GM19467 (cell line): ENCODE measurements around the gene AP2A2.

Experiments
- ATAC-seq: cut with Tn5 transposase; IDR thresholded peaks from one replicate; pipeline ENCODE4 v1.9.1; 2021; ENCODE audit warnings: mild to moderate bottlenecking, moderate library complexity; ENCODE audit not compliant: unreplicated experiment

Gene AP2A2

DNA sequence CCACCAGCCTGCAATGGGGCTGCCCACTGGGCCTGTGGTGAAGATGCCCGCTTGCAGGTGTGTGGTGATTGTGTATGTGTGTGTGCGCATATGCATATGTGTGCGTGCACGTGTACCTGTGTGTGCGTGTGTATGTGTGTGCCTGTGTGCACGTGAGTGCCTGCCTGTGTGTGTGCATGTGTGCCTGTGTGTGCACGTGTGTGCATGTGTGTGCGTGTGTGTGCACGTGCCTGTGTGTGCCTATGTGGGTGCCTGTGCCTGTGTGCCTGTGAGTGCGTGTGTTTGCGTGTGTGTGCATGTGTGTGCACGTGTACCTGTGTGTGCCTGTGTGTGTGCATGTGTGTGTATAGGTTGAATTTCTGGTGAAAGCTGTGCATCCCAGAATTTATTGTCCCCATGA, 113.3 kb downstream of the AP2A2 start:
- no peak for ATAC-seq

DNA sequence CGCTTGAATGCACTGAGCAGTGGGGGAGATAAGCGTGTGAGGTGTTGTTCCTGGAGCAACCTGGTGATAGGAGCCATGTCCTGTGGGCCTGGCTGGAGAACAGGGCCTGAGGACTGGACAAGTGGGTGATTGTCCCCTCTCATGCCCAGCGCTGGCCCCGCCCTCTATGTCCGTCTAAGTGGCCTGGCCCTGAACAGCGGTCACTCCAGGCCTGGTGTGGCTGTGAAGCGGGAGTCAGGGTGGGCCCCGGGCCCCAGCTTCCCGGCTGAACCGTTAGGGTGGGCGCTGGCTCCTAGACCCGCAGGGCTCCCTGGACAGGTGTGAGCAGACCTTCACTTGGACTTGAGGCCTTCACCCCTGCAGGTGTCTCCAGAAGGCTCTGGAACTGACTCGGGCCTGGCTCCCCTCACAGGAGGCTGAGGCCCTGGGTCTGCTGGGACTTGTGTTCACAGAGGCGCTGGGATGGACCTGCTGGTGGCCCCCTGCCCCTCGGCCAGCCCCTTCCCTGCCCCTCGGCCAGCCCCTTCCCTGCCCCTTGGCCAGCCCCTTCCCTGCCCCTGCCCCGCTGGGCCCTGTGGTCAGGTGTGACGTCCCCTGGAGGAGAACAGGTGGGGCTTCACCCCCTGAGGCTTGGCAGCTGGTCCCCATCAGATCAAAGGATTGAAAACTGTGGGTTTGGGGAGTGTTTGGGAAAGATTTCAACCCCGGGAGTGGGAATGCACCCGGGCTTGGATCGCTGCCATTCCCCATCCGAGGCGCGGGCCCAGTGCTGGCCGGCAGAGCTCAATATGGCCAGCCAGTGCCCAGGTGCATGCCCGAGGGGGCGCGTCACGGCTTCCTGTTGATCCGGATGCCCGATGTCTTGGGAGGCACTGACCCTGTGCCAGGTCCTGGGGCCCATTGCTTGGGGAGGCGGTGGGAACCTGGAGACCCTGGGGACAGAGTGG, 114.1 kb downstream of the AP2A2 start:
- ATAC-seq = no peak

DNA sequence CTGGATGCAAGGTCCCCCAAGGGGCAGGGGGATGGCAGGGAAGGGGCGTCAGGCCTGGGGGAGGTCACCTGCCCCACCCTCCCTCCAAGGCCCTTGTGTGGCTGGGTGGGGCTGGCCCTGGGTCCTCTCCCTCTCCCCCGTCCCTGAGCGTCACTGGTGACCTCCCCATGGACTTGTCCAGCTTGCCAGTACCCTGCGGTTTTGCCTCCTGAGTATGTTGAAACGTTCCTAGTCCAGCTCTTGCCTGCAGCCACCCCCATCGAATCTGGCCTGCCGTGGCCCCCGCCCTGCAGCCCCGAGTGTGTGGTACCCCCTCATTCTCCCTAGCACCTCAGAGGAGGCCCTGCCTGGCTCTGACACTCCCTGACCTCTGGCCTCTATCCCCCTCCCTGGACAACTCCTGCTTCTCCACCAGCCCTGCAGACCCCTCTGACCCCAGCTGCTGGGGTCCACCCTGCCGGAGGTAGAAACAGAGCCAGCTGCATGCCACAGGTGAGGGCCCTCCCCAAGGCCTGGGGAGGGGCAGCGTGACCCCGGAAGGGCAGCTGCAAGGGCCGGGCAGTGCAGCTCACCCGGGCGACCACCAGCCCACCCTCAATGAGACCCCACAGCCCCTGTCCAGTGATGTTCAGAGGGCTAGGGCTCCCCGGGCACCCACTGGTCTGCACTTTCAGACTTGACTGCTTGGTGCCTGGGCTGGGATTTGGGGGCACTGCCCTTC, 114.9 kb downstream of the AP2A2 start:
- ATAC-seq = no peak

DNA sequence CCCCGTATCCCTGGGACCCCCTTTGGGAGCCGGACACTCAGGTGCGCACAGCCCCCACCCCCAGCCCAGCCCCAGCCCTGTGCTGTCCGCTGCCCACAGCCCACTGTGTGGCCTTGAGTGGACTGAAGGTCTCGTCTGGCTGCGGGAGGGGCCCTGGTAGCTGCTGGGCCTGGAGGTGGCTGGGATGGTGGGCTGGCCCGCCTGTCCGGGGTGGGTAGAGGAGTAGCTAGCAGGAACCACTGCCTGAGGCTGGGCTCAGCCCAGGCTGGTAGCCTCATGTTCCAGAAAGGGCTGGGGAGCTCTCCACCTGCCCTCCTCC, 115.4 kb downstream of the AP2A2 start:
- ATAC-seq = no peak

DNA sequence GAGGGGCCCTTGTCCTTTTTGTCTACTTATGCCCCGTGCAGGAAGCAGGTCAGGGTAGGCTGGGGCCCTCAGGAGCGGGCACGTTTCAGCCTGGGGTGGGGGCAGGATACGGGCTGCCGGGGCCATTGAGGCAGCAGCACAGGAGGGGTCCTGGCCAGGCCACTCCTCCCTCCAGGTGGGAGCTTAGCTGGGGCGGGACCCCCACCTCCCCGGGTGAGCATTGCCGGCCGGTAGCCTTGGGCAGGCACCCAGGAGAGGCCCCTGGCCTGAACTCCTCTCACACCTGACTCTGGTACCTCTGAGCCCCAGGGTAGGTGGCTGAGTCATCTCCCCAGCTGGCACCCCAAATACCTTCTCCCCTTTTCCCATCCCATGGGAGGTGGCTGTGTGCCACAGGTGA, 115.8 kb downstream of the AP2A2 start:
- ATAC-seq = no peak

DNA sequence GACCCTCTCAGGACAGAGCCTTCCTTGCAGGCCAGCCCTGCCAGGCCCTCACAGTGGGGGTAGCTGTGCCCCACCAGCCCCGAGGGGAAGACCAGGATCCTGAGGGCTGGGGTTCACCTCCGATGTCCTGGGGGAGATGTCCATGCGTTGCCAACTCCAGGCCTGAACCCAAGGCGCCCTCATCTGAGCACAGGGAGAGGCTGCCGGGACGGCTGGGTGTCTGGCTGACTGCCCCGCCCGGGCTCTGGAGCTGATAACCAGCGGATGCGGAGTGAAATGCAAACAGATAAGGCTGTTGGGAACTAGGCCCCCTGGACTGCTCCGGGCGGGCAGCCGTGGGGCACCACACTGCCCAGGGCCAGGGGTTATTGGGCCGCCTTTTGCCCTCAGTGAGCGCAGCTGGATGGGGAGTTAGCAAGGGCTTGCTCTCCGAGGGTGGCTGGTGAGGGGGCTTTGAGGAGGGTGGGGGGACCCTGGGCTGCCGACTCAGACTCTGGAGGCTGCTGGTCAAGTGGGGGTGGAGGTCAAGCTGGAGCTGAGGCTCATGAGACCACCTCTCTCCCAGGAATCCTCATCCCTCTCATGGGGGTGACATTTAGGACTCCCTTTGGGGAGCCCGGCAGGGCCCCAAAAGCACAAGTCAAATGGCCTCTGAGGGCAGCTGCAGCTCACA, 116.4 kb downstream of the AP2A2 start:
- no peak for ATAC-seq

DNA sequence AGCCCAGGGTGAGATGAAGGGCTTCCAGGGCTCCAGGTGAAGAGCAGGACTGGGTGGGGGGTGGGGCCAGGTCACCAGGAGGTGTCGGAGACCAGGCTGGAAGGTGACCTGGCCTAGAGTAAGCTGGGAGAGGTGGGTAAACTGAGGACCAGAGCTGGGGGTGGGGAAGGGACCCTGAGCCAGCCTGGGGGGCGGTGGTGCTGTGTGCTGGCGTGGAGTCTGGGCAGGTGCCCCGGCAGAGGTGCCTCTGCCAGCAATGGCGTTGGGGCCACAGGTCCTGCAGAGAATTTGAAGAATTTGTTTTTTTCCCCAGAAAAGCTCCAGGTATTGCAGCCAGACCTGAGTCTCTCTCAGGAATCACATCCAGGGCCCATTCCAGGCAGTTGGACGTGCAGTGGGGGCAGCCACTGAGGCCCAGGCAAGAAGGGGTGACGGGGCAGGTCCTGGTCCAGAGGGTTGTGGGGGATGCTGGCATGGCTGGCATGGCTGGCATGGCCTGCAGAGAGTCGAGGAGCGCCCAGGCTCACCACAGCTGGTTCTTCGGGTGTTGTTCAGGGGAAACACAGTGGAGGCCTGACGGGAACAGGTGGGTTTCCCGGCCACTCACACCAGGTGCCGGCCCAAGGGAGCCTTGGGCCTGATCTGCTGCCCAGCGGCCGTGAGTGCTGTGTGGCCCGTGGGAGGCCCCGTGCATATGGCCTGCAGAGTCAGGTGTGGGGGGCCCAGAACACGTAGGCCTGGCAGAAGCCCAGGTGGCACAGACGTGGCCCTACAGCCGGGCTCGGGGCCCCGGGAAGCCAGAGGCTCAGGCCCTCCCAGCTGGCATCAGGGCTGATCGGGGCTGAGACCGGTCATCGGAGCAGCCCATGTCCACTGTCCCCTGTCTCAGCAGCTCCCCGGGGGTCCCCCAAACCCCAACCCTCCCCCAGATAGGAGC, 117.2 kb downstream of the AP2A2 start:
- ATAC-seq = no peak

DNA sequence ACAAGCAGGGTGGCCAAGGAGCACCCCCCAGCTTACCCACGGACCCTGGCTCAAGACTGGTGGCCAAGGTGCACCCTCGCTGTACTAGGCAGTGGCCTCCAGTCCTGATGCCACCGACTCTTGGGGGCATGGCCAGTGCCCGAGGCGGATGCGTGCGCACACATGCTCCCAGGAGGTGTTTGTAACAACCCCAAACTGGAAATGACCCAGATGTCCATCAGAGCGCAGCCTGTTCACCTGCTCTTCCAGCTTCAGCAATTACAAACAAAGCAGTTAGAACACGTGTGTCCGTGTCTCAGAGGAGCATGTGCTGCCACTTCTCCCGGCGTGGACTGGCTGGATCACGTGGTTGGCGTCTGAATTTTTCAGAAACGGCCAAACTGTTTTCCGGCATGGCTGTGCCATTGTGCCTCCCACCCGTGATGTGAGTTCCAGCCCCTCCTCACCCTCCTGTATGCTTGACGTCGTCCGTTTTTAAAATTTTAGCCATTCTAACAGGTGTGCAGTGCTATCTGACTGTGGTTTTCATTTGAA, 118.0 kb downstream of the AP2A2 start:
- no peak for ATAC-seq

DNA sequence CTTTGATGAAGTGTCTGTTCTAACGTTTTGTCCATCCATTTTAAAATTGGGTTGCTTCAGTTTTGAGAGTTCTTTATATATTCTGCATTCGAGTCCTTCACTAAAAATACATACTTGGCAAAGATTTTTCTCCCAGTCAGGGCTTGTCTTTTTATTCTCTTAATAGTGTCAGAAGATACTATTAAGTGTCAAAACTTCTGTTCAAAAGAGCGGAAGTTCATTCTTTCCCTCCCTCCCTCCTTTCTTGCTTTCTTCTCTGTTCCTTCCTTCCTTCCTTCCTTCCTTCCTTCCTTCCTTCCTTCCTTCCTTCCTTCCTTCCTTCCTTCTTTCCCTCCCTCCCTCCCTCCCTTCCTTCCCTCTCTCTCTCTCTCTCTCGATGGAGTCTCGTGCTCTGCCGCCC, 118.5 kb downstream of the AP2A2 start:
- ATAC-seq = no peak

DNA sequence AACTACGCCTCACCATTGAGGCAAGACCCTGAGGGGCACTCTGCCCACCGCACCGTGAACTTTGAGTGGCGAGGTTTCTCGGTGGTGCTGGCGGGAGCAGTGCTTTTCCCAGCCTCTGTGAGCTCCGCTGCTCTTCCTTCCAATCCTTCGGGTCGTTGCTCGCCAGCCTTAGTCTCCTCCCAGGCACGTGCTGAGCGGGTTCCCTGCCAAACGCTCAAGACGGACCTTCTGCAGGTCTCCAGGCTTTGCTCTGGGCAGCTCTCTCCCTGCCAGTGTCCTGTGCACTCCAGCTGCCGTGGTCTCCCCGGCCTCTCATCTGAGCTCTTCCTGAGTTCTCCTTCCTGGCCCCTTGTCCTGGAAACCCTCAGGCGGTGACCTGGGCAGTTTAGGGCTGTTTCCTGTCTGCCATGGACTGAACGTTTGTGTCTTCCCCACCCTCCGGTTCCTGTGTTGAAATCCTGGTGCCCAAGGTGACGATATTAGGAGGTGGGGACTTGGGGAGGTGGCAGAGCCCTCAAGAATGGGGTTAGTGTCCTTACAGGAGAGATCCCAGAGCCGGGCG, 122.0 kb downstream of the AP2A2 start:
- no peak for ATAC-seq

DNA sequence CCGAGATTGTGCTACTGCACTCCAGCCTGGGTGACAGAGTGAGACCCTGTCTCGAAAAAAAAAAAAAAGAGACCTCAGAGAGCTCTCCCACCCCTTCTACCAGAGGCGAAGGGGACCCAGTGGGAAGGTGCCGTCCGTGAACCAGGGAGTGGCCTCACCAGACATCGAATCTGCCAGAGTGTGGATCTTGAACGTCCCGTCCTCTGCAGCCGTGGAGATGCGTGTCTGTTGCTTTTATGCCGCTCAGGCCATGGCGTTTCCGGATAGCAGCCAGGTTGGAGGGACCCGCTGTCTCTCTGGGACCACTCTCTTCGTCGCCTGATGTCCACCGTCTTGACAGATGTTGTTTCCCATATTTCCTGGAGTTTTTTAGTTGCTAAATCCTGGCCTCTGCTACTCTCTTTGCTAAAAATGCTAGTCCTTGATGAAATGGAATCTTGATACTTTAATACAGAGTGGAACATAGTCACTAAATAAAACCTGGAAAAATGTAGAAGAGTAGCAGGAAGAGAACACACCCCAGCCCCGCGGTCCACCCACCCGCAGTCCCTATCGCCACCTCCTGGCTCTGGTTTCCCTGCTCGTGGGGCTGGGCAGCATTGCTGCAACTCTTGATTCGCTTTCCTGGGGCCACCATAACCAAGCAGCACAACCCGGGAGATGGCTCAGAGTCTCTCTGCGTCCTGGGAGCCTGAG, 122.9 kb downstream of the AP2A2 start:
- ATAC-seq = no peak

DNA sequence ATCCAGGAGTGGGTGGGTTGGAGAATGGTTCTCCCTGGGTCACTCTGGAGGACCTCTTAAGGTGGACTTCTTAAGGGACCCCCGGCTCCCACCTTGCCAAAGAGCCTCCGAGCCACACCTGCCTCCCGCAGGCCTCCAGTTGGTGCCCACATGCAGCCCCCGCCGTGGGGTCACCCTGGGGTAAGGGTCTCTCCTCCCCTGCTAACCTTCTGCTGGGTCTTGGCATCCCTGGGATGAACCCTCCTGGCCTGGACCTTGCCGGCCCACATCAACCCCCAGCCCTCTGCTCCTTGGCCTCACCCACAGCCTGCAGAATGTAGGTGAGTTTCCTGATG, 123.4 kb downstream of the AP2A2 start:
- no peak for ATAC-seq

DNA sequence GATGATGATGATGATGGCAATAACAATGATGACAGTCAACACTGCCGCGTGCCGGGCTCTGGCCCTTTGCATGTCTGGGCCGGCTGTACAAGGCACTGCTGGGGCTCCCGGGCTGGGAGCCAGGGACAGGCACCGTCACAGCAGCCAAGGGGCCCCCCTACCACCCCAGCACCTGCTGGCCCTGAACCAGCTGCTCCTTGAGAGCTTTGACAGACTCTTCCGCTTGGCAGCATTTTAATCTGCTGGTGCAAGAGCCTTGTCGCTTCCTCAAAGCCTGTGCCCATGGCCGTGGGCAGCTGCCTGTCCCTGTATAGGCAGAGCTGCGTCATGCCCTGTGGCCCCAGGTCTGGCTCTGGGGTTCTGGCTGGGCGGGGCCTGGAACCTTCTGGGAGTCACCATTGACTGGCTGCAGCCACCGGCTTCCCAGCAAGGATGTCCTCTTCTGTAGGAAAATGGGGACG, 123.8 kb downstream of the AP2A2 start:
- no peak for ATAC-seq

DNA sequence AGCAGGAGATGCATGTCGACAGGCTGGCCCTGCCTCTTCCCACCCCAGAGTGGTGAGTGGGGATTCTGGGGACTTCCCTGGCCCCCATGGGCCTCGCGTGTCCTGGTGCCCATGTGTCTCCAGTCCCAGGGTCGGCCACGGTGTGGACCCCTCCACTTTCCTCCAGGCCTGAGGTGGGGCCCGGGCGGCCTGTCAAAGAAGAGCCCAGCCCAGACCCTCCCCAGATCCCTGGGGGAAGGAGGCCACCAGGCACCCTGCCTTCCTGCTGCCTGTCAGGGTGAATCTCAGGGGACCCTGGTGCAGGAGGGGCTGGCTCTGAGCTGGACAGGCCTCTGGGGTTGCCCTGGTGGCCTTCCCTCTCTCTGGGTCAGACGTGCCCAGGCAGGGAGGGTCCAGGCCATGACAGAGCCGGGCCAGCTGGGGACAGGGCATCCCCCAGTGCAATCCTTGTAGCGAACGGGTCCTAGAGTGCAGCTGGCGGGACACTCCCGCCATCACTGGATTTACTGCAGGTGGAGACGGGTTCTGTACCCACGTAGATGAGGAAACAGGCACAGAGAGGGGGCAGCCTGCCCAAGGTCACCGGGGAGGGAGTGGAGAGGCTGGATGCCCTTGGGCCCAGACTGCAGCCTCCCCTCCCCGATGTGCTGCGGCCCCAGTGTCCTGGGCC, 124.4 kb downstream of the AP2A2 start:
- ATAC-seq = no peak

DNA sequence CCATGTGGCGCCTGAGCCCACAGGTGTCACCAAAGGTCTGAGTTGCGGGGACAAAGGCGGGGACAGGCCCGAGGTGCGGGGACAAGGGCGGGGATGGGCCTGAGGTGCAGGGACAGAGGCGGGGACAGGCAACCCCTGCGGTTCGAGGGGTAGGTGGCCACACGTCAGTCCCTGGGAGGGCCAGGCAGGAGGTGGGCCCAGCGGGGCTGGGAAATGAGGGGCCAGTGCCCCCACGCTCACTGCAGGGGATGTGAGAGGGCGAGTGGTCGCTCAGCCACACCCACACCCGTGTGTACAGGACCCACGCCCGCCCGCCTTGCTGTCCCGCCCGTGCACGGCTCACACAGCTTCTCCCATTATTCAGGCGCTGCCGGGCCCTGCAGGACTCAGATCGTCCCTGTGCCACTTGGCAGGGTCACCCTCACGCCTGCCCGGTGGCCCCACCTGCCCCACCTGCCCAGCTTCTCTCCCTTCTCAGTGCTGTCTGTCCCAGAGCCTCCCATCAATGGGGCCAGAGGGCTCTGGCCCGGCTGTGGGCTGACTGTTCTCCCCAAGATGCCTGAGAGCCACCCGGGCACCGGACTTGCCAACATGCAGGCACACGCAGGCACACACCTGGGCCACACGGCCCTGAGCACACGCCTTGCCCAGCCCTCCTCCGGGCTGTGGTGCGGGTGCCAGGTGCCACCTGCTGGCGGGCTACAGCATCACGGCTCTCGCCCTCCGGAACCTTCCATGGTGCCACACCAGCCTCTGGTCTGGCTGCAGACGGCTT, 125.1 kb downstream of the AP2A2 start:
- ATAC-seq = no peak

DNA sequence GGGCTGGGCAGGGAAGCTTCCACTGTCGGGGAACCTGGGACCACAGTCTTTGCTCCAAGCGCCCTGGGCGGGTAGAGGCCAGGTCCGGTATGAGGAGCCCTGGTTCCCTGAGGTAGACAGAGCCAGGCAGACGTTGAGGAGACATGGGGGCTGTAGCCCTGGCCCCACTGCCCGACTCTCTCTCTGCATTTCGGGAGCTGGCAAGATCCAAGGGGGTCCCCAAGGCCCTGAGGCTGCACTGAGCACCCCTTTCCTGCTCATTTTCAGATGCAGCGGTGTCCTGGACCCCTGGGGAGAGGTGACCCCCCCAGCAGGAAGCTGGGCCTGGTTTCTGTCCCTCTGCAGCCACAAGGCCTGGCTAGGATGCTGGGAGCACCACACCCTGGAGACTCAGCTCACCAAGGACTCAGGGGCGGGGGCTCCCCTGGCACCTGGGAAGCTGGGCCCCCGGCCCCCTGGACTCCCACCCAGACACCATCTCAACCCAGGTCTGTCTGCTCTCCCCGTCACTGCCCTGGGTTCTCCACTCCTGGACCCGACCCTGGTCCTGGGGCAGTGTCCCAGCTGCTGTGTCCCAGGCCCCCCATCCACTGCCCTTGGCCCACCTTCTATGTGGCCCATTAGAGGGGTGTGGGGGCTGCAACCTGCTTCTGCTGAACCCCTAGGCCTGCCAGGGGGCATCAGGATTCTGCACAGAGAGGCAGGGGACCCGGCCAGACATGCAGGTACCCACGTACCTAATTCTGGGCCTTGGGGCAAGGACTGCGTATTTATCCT, 125.9 kb downstream of the AP2A2 start:
- no peak for ATAC-seq
